Islet precursor cell (in vitro differentiated cells): ENCODE results near the gene CCDC174.
A peak's percentile ranks its signal among the peaks of the same experiment; 100 is the strongest.
"Not testable (repeated sequence)": the region's sequence is repeated elsewhere in the genome, so short reads cannot be mapped to it uniquely, and the experiment has no call there.

Experiments
- DNase-seq: peaks from one replicate; pipeline ENCODE4 v3.0.0-alpha.2; 2018

Gene CCDC174

DNA sequence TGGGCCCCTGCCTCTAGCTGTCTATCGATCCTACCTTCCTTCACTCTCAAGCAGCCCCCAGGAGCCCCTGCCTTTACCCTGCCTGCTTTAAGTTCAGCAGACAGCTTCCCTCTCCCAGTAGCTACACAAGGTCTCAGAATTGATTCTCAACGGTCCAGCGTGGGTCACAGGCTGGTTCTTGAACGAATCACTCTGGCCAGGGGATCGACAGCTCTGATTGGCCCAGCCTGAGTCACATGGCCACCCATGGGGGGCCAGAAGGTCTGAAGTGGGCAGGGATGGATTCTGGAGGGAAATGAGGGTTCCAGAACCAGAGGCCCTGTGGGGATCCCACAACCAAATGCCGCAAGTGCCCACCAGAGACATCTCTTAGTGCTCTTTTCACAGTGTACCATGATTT, 23.7 kb upstream of the CCDC174 start:
- no peak for DNase-seq

DNA sequence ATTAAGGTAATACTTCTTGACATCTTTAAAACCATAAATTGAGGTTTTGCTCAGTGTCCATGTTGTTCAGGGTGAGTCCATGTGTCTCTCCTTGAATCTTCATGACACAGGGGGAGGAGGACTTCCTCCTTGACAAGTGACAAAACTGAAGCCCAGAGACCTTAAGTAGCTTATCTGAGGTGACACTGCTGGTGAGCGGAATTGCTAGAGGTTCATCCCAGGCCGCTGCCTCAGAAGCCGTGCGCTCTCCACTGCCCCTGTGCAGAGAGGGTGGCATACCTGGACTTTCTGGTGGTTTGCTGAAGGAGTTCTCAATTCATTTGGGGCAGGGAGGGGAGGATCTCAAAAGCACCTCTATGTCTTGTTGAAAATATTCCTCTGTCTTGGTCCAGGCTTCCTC, 23.2 kb upstream of the CCDC174 start:
- no peak for DNase-seq

DNA sequence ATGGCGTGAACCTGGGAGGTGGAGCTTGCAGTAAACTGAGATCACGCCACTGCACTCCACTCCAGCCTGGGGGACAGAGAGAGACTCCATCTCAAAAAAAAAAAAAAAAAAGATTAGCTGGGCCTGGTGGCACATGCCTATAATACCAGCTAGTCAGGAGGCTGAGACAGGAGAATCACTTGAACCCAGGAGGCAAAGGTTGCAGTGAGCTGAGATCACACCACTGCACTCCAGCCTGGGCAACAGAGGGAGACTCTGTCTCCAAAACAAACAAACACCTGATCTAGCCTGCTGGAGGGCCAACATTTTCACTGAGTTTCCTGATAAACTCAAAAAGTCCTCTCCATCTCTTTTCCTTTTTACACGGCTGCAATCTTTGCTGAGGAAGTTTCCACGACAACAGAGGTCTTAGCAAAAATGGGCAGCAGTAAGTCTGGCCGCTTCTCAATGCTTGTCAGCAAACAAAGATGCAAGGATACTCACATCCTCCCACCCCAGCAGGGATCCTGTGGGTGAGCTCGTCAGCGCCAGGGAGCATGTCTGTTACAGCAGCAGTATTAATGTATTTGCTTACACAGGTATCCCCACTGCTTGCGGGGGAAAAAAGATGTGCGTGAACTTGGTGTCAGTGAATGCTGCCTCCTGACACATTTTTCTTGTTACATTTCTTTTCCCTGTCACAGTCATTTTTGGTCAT, 21.0 kb upstream of the CCDC174 start:
- peak; percentile 44 for DNase-seq

DNA sequence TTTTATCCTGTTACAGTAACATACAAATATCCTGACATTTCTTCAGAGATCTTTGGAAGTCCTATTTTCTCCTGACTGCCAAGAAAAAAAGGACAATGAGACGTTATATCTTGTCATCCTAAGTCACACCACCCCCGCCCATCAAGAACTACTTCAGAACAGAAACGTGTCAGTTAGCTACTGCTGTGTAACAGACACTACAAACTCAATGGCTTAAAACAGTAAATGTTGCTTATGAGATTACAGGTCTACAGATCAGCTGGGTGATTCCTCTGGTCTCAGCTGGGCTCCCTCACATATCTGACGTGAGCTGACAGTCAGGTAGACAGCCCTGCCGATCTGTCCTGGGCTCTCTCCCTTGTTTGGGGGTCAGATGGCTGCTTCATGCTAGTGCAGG, 20.5 kb upstream of the CCDC174 start:
- no peak for DNase-seq

DNA sequence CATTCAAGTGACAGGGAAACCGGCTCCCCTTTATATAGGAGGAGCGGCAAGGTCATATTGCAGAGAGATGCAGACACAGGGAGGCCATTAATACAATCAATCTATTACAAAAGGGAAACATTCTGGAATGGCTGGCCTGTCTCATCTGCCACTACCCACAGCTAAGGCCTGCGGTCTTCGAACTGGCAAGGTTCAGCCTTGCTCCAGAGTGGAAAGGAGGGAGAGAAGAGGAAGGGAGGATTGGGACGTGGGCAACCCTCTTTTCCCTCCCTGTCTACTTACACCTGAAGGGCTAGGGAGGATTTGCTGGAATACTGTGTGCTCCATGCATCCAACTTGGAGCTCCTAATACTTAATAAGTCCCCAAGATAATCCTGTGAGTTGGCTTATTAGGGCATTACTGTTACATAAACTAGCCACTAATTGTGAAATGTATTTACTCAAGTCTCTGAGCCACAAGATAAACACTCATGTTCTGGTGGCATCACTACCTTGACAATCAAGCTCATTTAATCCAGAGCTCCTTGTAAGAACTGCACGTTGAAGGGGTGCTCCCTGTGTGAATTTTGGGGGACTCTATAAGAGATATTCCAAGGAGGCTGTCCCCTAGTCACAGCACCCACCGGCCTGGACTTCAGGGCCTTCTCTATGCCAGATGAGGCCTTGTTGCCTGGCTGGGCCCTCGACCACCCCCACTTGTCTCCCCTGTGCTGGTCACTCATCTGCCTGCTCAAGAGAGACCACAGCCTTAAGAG, 19.7 kb upstream of the CCDC174 start:
- no peak for DNase-seq

DNA sequence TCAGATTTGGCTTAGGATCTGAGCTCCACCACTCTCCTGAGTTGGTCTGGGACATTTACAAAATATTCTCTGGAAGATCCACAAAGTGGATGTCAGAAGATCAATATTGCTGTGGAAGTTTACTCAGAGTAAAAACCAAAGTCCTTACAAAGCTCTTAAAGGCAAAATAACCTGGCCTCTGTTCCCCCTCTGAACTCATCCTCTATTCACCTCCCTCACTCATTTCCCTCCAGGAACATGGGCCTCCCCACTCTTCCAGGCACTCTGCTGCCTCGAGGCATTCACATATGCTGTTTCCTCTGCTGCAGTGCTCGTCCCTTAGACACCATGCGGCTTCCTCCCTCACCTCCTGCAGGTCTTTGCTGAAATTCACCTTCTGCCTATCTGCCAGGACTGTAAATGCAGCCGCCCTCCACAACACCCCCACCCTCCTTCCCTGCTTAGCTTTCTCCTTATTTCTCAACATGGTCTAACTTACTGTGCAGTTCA, 19.1 kb upstream of the CCDC174 start:
- DNase-seq: no peak

DNA sequence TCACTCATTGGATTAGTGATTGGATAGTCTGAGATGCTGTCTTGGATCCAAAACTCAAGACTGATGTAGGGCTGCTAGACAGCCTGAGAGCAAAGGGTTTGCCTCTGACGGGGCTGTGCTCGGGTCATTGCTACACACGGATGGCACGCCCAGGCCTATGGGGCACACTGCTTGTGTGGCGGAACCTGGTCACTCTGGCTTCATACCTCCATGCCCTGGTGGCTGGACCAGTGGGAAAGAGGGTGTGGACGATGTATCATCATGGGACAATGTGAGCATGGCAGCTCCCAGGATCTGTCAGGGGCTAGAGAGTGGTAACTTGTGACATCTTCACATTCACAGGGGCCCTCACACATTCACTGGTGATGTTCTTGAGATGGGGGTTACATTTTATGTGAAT, 18.1 kb upstream of the CCDC174 start:
- DNase-seq: no peak

DNA sequence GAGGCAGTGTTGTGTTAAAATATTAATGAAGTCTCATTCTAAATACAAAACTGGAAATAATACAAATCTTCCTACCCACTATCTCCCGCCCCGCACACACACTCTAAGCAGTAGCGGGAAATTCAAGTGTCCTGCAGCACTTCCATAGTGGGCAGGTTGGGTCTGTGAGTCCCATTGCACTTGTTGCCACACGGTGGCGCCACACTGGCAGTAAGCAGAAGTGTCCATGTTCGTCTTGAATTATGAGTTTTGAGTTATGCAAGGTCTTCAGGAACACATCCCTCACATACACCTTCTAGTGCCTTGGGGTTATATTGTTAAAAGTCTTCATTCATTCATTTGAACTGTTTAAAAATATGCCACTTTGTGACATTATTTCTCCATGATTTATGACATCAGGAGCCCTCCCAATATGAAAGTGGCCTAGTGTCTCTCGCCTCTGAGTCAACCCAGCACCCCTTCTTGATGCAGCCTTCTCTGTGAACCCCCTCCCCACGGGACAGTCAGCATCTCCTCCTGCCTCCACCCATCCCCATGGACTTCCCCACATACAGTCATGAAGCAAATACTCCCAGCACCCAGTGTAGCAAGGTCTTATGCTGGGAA, 17.6 kb upstream of the CCDC174 start:
- peak; percentile 72 for DNase-seq

DNA sequence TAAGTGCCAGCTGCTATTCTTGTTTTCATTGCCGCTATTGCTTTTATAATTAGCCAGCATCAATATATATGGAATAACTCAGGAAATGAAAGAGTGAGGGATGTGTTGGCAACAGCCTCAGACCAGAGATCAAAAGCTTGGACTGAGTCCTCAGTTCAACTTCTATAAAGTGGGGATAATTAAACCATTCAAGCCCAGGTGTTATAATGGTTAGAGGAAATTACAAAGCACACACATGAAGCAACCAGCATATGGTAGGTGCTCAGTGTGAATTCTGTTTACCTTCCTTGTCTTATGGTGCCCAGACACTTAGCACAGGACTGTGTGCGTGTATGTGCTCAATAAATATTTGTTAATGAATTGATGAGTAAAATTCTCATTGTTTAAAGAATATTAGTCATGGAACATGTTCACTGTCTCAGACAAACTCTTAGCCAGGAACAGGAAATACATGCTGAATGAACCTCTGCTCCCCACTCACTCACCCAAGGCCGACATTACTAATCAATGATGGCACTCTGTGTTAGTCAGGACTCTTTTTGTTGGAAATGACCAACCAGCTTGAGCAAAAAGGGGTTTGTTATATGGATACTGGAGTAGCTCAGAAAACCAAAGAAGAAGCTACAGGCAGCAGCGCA, 16.7 kb upstream of the CCDC174 start:
- peak; percentile 38 for DNase-seq

DNA sequence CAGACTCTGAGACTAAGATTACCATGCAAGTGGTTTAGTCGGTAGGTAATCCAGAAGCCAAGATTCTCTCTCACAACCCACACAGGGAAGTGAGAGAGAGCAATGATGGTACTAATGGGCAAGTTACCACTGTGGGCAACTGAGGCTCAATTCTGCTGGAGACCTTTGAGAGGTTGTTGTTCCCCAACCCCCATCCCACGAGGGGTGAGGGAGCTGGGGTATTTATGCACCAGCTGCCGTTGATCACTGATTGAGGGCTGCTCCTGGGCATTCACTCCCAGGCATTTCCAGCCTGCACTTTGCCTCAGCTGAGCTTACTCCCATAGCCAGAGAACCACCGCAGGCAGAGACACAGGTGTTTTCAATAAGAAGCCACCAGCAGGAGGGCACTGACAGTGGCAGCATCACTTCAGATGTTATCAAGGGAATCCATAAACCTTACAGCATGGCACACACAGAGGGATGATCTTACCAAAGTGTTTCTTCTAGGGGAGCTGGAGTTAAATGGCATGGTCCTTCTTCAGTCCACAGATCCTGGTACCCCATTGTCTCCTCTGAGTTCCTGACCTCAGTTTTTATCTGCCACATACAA, 15.0 kb upstream of the CCDC174 start:
- DNase-seq: no peak

DNA sequence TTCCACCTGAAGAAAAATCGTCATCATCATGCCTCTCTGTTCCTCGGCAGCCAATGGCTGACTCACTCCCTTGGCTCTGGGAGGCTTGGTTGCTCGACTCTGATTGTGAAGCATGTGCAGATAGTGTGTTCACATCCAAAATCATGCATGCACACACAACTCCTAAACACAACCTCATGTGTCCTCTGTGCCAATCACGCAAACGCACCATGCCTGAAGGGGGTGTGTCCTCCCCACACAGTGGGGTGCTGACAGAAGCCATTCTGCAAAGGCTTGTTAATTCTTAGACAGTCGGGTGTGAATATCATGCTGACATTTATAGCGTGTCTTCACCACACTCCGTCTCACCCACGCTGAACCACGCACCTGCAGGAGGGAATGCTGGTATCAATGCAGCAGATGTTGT, 11.4 kb upstream of the CCDC174 start:
- DNase-seq: no peak

DNA sequence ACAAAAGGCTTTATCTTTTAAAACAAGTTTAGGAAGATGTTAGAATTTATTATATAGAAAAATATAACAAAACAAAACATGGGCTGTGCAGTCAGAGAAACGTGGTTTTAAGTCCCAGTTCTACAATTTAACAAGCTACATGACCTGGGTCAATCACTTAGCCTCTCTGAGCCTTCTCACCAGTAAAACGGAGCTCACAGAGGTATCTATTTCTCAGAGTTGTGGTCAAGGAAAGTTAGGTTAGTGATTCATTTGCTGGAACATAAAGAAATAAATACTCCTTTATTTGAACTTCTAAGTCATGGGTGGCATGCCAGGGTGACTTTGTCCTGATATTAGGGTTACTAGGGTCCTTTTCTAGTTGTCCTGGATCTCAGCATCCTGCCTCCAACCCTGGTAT, 10.8 kb upstream of the CCDC174 start:
- DNase-seq: no peak

DNA sequence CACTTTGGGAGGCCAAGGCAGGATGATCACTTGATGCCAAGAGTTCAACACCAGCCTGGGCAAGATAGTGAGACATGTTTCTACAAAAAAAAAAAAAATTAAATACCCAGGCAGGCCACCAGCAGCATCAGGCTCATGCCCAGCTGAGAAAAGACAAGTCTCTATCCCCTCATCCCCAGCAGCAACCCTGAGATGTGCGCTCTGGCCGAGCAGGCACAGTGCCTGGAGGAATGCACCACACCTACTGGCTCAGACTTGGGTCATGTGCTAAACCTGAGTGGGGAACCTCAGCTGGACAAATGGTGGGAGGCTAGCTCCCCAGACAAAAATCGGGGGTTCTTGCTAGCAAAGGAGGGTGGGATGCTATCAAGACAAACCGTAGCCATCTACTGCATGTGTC, 10.2 kb upstream of the CCDC174 start:
- no peak for DNase-seq

DNA sequence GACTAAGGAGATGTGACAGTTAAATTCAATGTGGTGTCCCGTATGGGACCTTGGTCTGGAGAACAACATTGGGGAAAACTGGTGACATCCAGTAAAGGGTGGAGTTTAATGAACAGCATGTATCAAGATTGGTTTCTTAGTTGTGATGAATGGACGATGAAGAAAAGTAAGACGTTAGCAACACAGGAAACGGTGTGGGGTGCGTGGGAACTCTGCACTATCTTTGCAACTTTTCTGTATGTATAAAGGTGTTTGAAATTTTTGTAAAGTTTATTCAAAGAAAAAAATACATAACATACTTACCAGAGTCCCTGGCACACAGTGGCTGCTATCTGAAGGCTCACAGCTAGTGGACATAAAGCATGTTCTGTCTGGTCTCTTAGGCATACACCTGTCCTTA, 6.1 kb upstream of the CCDC174 start:
- DNase-seq: no peak

DNA sequence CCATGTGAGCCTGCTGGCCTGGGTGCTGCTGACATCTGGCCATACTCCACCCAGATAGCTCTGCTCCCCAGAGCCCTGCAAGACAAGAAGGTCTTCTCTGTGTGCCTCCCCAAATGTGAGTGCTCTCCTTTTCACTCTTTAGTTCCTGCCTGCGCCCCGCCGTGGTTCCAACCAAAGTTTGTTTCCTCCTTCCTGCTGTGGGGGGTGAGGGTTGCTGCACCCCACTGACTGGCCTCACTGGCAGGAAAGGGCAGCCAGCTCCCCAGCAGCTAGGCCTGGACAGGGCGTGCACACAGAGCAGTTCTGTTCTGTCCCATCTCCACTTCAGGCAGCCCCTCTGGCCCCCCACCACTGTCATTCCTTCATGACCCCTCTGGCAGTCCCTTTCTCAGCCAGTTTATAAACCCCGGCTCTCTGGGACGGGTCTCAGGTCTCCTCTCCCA, 5.4 kb upstream of the CCDC174 start:
- DNase-seq: no peak

DNA sequence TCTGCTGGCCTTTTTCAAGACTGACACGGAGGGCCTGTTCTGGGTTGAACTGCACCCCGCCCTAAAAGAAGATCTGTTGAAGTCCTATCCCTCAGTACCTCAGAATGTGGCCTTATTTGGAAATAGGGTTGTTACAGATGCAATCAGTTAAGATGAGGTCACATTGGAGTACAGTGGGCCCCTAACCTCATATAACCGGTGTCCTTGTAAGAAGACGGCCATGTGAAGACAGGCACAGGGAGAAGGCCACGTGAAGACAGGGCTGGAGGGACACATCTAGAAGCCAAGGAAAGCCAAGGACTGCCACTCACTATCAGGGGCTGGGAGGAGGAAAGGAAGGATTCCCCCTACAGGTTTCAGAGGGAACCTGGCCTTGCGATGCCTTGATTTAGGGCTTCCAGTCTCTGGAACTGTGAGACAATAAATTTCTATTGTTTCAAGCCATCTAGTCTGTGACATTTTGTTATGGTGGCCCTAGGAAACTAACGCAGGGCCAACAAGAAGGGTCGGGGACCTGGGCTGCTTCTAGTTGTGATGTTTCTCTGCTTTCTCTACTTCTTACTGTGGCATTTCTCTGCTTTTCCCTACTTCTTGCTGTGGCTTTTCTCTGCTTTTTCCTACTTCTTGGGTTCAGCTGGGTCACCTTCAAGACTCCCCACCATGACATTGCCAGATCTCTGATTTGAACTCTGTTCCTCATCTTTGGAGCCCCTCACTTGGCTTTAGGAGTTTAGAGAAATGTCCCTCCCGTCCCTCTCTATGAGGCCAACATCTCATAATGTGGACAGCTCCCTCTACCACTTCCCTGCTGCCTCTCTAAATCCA, 4.8 kb upstream of the CCDC174 start:
- no peak for DNase-seq

DNA sequence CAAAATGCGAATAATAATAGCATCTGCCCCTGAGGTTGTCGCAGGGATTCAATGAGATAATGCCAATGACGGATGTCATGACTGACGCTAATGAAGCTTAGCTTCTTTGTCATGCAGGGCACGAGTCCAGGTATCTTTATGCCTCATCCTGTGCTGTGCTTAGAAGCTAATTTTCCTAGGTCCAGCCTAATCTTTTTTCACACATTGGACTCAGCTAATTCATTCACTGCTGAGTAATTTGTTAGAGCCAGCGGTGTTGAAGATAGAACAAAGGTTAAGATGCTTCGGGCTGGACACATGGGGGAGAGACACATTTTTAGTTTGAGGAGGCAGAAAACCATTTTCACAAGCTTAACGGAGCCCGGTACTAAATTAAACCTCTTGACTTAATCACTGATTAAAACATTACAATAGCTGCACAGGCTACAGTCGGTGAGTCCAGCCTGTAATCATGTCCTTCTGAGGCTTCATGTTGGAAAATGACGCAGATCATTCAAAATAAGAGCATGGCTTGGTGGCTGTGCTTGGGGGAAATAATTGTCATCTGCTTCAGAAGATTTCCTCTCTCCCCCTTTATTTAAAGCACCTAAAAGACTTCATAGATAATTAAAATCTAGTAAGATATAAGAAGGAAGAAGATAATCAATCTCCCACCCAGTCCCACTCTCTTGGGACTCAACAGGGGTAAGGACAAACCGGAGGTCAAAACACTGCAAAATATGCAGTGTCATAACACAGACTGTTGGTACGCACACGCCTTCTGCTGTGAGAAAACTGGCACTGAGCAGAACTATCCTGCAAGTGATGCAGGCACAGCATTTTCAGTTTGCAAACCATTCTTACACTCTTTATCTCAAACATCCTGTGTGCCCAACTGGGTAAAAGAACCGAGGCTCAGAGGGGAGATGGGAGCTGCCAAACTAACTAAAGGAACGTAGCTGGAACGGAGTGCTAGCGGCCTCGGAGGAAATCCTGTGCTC, 3.3 kb upstream of the CCDC174 start:
- DNase-seq: no peak

DNA sequence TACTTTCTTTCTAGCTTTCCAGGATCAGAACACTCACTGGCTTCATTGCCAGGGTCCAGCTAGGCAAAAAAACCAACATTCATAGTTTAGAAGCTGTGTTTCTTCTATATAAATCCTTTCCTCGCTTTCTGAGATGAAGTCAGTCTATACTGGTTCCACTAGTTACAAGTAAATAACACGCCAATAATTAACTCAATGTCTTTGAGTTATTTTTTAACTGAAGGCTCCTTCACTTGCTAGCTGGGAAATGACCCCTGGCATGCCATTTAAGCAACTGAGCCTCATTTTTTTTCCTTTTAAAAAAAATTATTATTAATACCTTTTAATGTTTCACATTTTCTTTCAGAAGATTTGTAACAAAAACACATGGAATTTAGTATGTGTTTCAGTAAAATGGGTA, 2.1 kb upstream of the CCDC174 start:
- no peak for DNase-seq

DNA sequence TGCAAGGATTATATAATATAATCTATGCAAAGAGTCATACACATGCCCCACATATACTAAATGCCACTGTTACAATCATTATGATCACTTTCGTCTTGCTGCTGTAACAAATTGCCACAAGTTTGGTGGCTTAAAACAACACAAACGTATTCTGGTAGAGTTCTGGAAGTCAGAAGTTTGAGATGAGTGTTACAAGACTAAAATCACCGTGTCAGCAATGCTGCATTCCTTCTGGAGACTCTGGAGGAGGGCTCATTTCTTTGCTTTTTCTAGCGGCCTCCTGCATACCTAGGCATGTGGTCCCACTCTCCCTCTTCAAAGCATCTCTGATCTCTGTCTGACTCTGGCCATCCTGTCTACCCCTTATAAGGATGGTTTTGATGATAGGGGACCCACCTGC, 1.4 kb upstream of the CCDC174 start:
- no peak for DNase-seq

DNA sequence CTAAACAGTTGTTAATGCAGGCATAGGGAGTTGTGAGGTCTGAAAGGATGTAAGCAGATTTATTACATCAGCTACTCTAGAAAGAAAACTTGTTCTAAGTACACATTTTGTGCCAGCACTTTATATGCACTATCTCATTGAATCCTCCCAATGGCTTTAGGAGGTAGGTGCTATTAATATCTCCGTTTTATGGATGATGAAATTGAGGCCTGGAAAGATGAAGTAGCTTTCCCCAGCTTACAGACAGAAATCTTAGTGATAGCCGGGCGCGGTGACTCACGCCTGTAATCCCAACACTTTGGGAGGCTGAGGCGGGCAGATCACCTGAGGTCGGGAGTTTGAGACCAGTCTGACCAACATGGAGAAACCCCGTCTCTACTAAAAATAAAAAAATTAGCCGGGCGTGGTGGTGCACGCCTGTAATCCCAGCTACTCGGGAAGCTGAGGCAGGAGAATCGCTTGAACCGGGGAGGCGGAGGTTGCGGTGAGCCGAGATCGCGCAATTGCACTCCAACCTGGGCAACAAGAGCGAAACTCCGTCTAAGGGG, 872 bp downstream of the CCDC174 start:
- not testable (repeated sequence) for DNase-seq

DNA sequence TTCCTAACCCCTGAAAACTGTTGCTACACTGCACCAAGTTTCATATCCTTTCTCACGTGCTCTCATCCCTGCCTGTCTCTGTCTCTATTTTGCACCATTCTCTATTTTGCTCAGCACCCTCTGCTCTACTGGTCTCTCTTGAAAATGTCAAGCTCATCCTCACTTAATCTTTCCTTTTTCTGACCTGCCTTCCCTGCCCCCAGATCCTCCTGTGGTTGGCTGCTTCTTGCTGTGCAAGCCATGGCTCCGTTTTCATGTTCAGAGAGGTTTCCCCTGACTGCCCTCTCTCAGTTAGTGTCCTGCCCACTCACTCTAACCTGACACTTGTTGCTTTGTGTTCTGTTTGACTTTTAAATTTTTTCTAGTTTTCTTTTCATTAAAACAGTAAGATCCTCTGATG, 6.0 kb downstream of the CCDC174 start:
- DNase-seq: no peak
